GM23338 (cell line): ENCODE data around the gene RNF115. TPM values are rescaled to one million over a fixed set of nuclear protein-coding genes. Genes with fewer than 3 reads are reported as not detected.

Experiments used
- ATAC-seq: fragments of 200-7000 bp; cut with Tn5 transposase; 3 replicates; pipeline ENCODE4 v1.9.1; 2020
- DNase-seq: peaks from one replicate; pipeline ENCODE4 v3.0.0-alpha.2; 2015; ENCODE audit warnings: low spot score
- H2AFZ ChIP-seq: fragments of 200-600 bp; sonication (generic); 2 replicates; pipeline ENCODE4 v1.8.0; 2016; ENCODE audit warnings: antibody characterized with exemption, mild to moderate bottlenecking, moderate library complexity
- H3F3A ChIP-seq: fragments of 200-600 bp; sonication (generic); replicated peaks from 2 replicates; pipeline ENCODE4 v1.8.0; 2017; ENCODE audit warnings: antibody characterized with exemption, mixed run types, low read depth
- H3K27ac ChIP-seq: fragments of 200-600 bp; sonication (generic); 2 replicates; pipeline ENCODE4 v1.6.1; 2016; ENCODE audit warnings: low read depth
- H3K27me3 ChIP-seq: fragments of 200-600 bp; sonication (generic); 2 replicates; pipeline ENCODE4 v1.8.0; 2016; ENCODE audit warnings: mild to moderate bottlenecking, mixed run types, moderate library complexity; ENCODE audit not compliant: insufficient read depth
- H3K36me3 ChIP-seq: fragments of 200-600 bp; sonication (generic); 2 replicates; pipeline ENCODE4 v1.8.0; 2016; ENCODE audit warnings: mild to moderate bottlenecking; ENCODE audit not compliant: insufficient read depth
- H3K4me1 ChIP-seq: fragments of 200-600 bp; sonication (generic); 2 replicates; pipeline ENCODE4 v1.8.0; 2016; ENCODE audit warnings: mild to moderate bottlenecking, moderate library complexity; ENCODE audit not compliant: insufficient read depth
- H3K4me2 ChIP-seq: fragments of 200-600 bp; sonication (generic); 2 replicates; pipeline ENCODE4 v1.7.1; 2017; ENCODE audit warnings: mixed run types
- H3K4me3 ChIP-seq: fragments of 200-600 bp; sonication (generic); 2 replicates; pipeline ENCODE4 v1.6.1; 2016; ENCODE audit warnings: mixed run types
- H3K79me2 ChIP-seq: fragments of 200-600 bp; sonication (generic); replicated peaks from 2 replicates; pipeline ENCODE4 v1.8.0; 2017; ENCODE audit warnings: mild to moderate bottlenecking; ENCODE audit not compliant: insufficient read depth
- H3K9me2 ChIP-seq: fragments of 200-600 bp; sonication (generic); 2 replicates; pipeline ENCODE4 v1.8.0; 2017; ENCODE audit not compliant: insufficient read depth
- H4K20me1 ChIP-seq: fragments of 200-600 bp; sonication (generic); replicated peaks from 2 replicates; pipeline ENCODE4 v1.8.0; 2017; ENCODE audit warnings: mild to moderate bottlenecking; ENCODE audit not compliant: insufficient read depth
- H3K27ac Mint-ChIP-seq: 2 replicates; pipeline ENCODE4 v1.8.0; 2020; ENCODE audit warnings: inconsistent platforms, mild to moderate bottlenecking, moderate library complexity, mixed read lengths
- H3K27me3 Mint-ChIP-seq: 3 replicates; pipeline ENCODE4 v1.8.0; 2022; ENCODE audit warnings: low read depth, mild to moderate bottlenecking, moderate library complexity, mixed read lengths, inconsistent platforms; ENCODE audit not compliant: insufficient read depth, poor library complexity
- H3K36me3 Mint-ChIP-seq: 3 replicates; pipeline ENCODE4 v1.8.0; 2021; ENCODE audit warnings: low read depth, mild to moderate bottlenecking, inconsistent platforms, moderate library complexity, mixed read lengths
- H3K4me1 Mint-ChIP-seq: 3 replicates; pipeline ENCODE4 v1.8.0; 2020; ENCODE audit warnings: mild to moderate bottlenecking, inconsistent platforms, mixed read lengths
- H3K4me3 Mint-ChIP-seq: 3 replicates; pipeline ENCODE4 v1.8.0; 2021; ENCODE audit warnings: moderate library complexity, mild to moderate bottlenecking, inconsistent platforms, mixed read lengths
- H3K9me3 Mint-ChIP-seq: 3 replicates; pipeline ENCODE4 v1.8.0; 2020; ENCODE audit warnings: moderate library complexity, mild to moderate bottlenecking, inconsistent platforms, mixed read lengths
- EZH2 ChIP-seq: fragments of 200-600 bp; sonication (generic); IDR thresholded peaks from one replicate; pipeline ENCODE4 v1.8.0; 2017; ENCODE audit warnings: antibody characterized with exemption, mild to moderate bottlenecking, low read depth; ENCODE audit not compliant: unreplicated experiment
- JUNB ChIP-seq: IDR thresholded peaks from one replicate; pipeline ENCODE4 v1.6.1; 2016; ENCODE audit warnings: antibody characterized with exemption; ENCODE audit not compliant: unreplicated experiment
- NANOG ChIP-seq: IDR thresholded peaks from 2 replicates; pipeline ENCODE4 v1.6.1; 2016; ENCODE audit warnings: antibody characterized with exemption, borderline replicate concordance
- POLR2AphosphoS5 ChIP-seq: IDR thresholded peaks from 2 replicates; pipeline ENCODE4 v1.6.1; 2016; ENCODE audit warnings: antibody characterized with exemption, low read depth
- STAT1 ChIP-seq: IDR thresholded peaks from one replicate; pipeline ENCODE4 v1.6.1; 2016; ENCODE audit warnings: antibody characterized with exemption; ENCODE audit not compliant: unreplicated experiment
- ZNF114 ChIP-seq: fragments of 250-450 bp; sonication (Bioruptor Pico); IDR thresholded peaks from 2 replicates; pipeline ENCODE4 v1.5.0; 2020; ENCODE audit warnings: mild to moderate bottlenecking, moderate library complexity
- ZNF331 ChIP-seq: fragments of 250-450 bp; sonication (Bioruptor Pico); IDR thresholded peaks from 2 replicates; pipeline ENCODE4 v1.5.0; 2020; ENCODE audit warnings: low read depth, mild to moderate bottlenecking, moderate library complexity
- polyA plus RNA-seq: library from polyadenylated mRNA; unstranded; fragments of >200 nt; fragmentation: Nextera tagmentation; extraction: Ambion mirVana; gene quantifications from 2 replicates; pipeline ENCODE4 v1.2.1, GENCODE V29; 2016
- total RNA-seq: library from RNA; depleted of rRNA; stranded (reverse); fragments of >200 nt; shearing (Covaris generic); gene quantifications from 2 replicates; pipeline ENCODE4 v1.2.3, GENCODE V29; 2014
- TF ChIP-seq, protein P1 (sequence below): fragments of 250-450 bp; sonication (Bioruptor Pico); IDR thresholded peaks from 2 replicates; pipeline ENCODE4 v1.5.0; 2020; ENCODE audit warnings: mild to moderate bottlenecking, moderate library complexity

RNF115 gene
- total and polyA plus RNA-seq, 2 experiments from 2014 or later = 10.6 to 10.9 TPM

DNA sequence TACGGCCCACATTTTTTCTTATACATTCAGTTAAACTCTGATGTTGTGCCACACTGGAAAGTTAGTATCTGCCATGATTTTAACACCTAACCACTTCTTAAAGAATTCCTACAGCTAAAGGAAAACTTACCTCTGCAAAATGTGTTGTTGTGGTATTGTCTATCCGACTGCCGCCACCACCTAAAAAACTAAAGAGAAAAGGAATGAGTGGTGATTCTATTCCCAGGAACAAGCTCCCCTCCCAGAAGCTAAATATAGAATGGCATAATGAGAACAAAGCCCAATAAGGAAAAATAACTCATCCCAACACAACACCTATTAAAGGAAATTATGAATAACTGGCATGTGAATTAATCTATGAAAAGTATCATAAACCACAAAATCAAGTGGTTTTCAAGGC lies 39.5 kb downstream of the RNF115 start:
- no peaks in the 10 kb centered on the region for H3K4me1 ChIP-seq
- no peak overlapping the region for H2AFZ ChIP-seq
- no peaks in the 10 kb centered on the region for H3F3A ChIP-seq
- H3K9me2 ChIP-seq = no peaks in the 10 kb centered on the region
- peaks cover 4% of the 10 kb centered on the region; the same call in 1 of the 2 replicates for H3K79me2 ChIP-seq
- no peaks in the 10 kb centered on the region for H3K9me3 Mint-ChIP-seq
- no peaks in the 10 kb centered on the region for H4K20me1 ChIP-seq
- H3K36me3 ChIP-seq = peaks cover 4% of the 10 kb centered on the region; the same call in 1 of the 2 replicates
- TF ChIP-seq, protein P1, sequence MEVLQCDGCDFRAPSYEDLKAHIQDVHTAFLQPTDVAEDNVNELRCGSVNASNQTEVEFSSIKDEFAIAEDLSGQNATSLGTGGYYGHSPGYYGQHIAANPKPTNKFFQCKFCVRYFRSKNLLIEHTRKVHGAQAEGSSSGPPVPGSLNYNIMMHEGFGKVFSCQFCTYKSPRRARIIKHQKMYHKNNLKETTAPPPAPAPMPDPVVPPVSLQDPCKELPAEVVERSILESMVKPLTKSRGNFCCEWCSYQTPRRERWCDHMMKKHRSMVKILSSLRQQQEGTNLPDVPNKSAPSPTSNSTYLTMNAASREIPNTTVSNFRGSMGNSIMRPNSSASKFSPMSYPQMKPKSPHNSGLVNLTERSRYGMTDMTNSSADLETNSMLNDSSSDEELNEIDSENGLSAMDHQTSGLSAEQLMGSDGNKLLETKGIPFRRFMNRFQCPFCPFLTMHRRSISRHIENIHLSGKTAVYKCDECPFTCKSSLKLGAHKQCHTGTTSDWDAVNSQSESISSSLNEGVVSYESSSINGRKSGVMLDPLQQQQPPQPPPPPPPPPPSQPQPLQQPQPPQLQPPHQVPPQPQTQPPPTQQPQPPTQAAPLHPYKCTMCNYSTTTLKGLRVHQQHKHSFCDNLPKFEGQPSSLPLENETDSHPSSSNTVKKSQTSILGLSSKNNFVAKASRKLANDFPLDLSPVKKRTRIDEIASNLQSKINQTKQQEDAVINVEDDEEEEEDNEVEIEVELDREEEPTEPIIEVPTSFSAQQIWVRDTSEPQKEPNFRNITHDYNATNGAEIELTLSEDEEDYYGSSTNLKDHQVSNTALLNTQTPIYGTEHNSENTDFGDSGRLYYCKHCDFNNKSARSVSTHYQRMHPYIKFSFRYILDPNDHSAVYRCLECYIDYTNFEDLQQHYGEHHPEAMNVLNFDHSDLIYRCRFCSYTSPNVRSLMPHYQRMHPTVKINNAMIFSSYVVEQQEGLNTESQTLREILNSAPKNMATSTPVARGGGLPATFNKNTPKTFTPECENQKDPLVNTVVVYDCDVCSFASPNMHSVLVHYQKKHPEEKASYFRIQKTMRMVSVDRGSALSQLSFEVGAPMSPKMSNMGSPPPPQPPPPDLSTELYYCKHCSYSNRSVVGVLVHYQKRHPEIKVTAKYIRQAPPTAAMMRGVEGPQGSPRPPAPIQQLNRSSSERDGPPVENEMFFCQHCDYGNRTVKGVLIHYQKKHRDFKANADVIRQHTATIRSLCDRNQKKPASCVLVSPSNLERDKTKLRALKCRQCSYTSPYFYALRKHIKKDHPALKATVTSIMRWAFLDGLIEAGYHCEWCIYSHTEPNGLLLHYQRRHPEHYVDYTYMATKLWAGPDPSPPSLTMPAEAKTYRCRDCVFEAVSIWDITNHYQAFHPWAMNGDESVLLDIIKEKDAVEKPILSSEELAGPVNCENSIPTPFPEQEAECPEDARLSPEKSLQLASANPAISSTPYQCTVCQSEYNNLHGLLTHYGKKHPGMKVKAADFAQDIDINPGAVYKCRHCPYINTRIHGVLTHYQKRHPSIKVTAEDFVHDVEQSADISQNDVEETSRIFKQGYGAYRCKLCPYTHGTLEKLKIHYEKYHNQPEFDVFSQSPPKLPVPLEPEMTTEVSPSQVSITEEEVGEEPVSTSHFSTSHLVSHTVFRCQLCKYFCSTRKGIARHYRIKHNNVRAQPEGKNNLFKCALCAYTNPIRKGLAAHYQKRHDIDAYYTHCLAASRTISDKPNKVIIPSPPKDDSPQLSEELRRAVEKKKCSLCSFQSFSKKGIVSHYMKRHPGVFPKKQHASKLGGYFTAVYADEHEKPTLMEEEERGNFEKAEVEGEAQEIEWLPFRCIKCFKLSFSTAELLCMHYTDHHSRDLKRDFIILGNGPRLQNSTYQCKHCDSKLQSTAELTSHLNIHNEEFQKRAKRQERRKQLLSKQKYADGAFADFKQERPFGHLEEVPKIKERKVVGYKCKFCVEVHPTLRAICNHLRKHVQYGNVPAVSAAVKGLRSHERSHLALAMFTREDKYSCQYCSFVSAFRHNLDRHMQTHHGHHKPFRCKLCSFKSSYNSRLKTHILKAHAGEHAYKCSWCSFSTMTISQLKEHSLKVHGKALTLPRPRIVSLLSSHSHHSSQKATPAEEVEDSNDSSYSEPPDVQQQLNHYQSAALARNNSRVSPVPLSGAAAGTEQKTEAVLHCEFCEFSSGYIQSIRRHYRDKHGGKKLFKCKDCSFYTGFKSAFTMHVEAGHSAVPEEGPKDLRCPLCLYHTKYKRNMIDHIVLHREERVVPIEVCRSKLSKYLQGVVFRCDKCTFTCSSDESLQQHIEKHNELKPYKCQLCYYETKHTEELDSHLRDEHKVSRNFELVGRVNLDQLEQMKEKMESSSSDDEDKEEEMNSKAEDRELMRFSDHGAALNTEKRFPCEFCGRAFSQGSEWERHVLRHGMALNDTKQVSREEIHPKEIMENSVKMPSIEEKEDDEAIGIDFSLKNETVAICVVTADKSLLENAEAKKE (CRISPR knock-in tag) = no peak
- no peak for TF ChIP-seq ZNF331 (CRISPR knock-in tag)
- TF ChIP-seq EZH2 = no peak
- no peak for TF ChIP-seq ZNF114 (CRISPR knock-in tag)
- TF ChIP-seq STAT1 = no peak
- TF ChIP-seq NANOG = no peak
- no peak for TF ChIP-seq JUNB
- TF ChIP-seq POLR2AphosphoS5 = no peak
- ATAC-seq (no peak), DNase-seq (no peak)
- H3K27me3 ChIP-seq = no peaks in the 10 kb centered on the region
- peaks cover 4% of the 10 kb centered on the region; the same call in 2 of the 3 replicates for H3K36me3 Mint-ChIP-seq
- H3K4me1 Mint-ChIP-seq = no peaks in the 10 kb centered on the region
- H3K27me3 Mint-ChIP-seq = no peaks in the 10 kb centered on the region
- H3K4me3 ChIP-seq = no peak overlapping the region
- no peak overlapping the region for H3K4me3 Mint-ChIP-seq
- H3K27ac Mint-ChIP-seq = no peak overlapping the region
- H3K27ac ChIP-seq = no peak overlapping the region
- no peak overlapping the region for H3K4me2 ChIP-seq
